ENCODE data around the gene BCR. TPM values are rescaled to one million over a fixed set of nuclear protein-coding genes. Genes with fewer than 3 reads are reported as not detected.

Gene BCR
- total and polyA plus RNA-seq, 9 donors = 7.1 to 44.6 (median 35.6) TPM

DNA sequence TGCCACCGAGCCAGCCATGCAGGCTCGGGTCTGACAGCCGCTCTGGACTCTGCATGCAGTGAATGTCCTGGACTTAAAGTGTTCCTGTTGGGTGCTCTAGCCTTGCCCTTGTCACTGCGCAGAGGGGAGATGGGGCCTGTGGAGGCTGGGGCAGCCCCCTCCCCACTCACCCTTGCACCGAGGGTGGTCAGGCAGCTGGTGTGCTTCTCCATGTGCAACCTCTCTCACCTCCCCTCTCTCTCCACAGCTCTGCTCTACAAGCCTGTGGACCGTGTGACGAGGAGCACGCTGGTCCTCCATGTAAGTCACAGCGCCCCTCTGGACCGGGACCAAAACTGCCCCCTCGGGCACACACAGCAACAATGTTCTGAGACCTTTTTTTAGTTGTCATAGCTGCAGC, 92.5 kb downstream of the BCR start:
- Histone ChIP-seq H3K27me3 (no peaks in the 10 kb centered on the region), H3K9me3 (no peaks in the 10 kb centered on the region), H3K27ac (no peak overlapping the region), H3K4me1 (ENCODE audit: insufficient read depth) (no peaks in the 10 kb centered on the region), H3K36me3 (no peaks in the 10 kb centered on the region), H3K4me3 (no peak overlapping the region)
- DNase-seq = no peak
- TF ChIP-seq, protein P1, sequence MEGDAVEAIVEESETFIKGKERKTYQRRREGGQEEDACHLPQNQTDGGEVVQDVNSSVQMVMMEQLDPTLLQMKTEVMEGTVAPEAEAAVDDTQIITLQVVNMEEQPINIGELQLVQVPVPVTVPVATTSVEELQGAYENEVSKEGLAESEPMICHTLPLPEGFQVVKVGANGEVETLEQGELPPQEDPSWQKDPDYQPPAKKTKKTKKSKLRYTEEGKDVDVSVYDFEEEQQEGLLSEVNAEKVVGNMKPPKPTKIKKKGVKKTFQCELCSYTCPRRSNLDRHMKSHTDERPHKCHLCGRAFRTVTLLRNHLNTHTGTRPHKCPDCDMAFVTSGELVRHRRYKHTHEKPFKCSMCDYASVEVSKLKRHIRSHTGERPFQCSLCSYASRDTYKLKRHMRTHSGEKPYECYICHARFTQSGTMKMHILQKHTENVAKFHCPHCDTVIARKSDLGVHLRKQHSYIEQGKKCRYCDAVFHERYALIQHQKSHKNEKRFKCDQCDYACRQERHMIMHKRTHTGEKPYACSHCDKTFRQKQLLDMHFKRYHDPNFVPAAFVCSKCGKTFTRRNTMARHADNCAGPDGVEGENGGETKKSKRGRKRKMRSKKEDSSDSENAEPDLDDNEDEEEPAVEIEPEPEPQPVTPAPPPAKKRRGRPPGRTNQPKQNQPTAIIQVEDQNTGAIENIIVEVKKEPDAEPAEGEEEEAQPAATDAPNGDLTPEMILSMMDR (IDR thresholded peaks at IDR 0.05) = no peak
- TF ChIP-seq EP300 (IDR thresholded peaks at IDR 0.05) = no peak
- no peak for TF ChIP-seq POLR2A (IDR thresholded peaks at IDR 0.05)
- WGBS, 3 donors = 80 to 90% (median 83%) methylated on average over 11 of the region's 11 CpGs
- intact Hi-C loops (cut with DNase I) = no loop called here

DNA sequence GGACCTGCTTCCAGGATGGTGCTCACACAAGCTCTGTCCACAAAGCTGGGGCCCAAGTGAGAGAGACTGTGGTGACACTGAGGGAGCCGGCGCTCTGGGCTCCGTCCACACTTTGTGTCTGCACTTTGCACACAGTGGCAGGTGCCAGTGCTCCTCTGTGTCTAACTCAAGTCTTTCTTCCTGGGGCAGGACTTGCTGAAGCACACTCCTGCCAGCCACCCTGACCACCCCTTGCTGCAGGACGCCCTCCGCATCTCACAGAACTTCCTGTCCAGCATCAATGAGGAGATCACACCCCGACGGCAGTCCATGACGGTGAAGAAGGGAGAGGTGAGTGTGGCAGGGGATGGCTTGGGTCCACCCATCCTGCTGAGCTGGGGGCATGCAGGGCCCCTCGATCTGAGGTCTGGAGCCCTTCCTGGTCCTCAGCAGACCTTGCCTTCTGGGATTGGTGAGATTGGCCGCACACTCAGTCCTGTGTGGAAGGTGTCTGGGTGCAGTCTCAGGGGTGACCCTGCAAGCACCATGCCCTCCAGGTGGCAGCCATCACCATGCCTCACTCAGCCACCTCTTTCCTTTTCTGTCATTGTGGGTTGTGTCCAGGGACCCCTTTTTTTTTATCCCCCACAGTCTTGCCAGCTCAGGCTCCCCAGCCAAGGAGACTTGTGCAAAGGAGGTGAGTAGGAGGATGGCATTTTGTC, 93.3 kb downstream of the BCR start:
- no peak for DNase-seq
- H3K36me3 ChIP-seq = no peaks in the 10 kb centered on the region
- H3K27ac ChIP-seq = no peak overlapping the region
- H3K4me1 ChIP-seq (ENCODE audit: insufficient read depth) = no peaks in the 10 kb centered on the region
- intact Hi-C loops (cut with DNase I) = no loop called here
- 92 to 95% (median 93%) methylated on average over 10 of the region's 10 CpGs for WGBS, 3 donors
- H3K9me3 ChIP-seq = no peaks in the 10 kb centered on the region
- TF ChIP-seq POLR2A (IDR thresholded peaks at IDR 0.05) = no peak
- TF ChIP-seq EP300 (IDR thresholded peaks at IDR 0.05) = no peak
- TF ChIP-seq, protein P1 (IDR thresholded peaks at IDR 0.05) = no peak
- H3K4me3 ChIP-seq = no peak overlapping the region
- H3K27me3 ChIP-seq = no peaks in the 10 kb centered on the region

DNA sequence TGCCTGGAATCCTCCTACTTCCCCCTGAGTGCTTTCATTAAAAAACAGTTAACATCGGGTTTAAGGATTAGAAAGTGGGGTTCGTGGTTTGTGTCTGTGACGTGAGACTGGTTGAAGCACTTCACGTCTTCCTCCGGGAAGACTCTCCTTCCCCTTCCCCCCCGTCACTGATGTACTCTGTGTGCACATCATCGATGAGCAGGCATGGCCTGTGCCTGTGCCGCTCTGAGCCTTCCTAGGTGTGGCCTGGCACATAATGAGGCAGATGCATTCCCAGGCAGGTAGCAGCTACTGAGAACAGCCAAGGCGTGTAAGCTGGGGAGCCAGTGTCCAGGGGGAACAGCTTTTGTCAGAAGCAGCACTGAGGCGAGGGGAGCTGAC, 93.8 kb downstream of the BCR start:
- Histone ChIP-seq H3K36me3 (no peaks in the 10 kb centered on the region), H3K27me3 (no peaks in the 10 kb centered on the region), H3K9me3 (no peaks in the 10 kb centered on the region), H3K4me3 (no peak overlapping the region), H3K4me1 (ENCODE audit: insufficient read depth) (no peaks in the 10 kb centered on the region), H3K27ac (no peak overlapping the region)
- TF ChIP-seq EP300 (IDR thresholded peaks at IDR 0.05) (no peak), POLR2A (IDR thresholded peaks at IDR 0.05) (no peak)
- TF ChIP-seq, protein P1 (IDR thresholded peaks at IDR 0.05) = no peak
- 93 to 94% (median 93%) methylated on average over 10 of the region's 10 CpGs for WGBS, 3 donors
- DNase-seq = no peak
- intact Hi-C loops (cut with DNase I) = no loop called here

DNA sequence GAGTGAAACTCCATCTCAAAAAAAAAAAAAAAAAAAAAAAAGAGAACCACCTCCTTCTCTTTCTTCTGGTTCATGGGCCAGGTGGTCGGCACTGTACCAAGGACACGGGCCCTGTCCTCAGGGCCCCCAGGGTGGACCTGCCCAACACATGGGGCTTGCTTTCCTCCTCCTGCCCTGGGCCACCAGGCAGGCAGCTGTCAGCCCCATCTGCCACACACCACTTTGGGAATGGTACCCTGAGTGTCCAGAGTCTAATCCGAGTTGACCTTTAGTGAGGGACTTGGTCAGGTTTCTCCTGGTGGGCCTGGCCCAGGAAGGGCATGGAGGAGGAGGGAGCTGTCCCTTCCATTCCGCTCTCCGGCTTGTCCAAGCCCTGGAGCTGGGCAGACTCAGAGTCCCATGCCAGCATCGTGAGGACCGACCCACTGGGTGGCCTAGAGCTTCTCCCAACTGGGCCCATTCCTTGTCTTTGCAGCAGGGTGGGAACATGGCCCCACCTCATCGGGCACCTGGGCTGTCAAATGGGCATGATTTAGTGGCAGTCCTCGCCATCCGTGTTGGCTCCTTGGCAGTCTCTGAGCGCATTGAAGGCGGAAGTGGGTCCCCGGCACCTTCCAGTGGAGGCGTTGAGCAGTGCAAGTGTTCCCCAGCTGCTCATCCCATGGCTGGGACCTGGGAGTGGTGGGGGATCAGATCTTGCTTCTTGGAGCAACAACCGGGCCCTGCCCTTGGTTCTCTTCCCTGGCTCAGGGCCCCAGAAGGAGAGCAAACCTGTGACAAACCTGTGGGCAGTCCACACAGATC, 94.8 kb downstream of the BCR start:
- no peaks in the 10 kb centered on the region for H3K9me3 ChIP-seq
- no peaks in the 10 kb centered on the region for H3K36me3 ChIP-seq
- DNase-seq = no peak
- 88 to 91% (median 91%) methylated on average over 15 of the region's 15 CpGs for WGBS, 3 donors
- TF ChIP-seq, protein P1 (IDR thresholded peaks at IDR 0.05) = no peak
- no peaks in the 10 kb centered on the region for H3K4me1 ChIP-seq (ENCODE audit: insufficient read depth)
- H3K27me3 ChIP-seq = no peaks in the 10 kb centered on the region
- no peak overlapping the region for H3K4me3 ChIP-seq
- H3K27ac ChIP-seq = no peak overlapping the region
- intact Hi-C loops (cut with DNase I) = no loop called here
